Stimulated activated CD8-positive, alpha-beta memory T cell treated with anti-CD3 and anti-CD28 coated beads, Interleukin-7, amount 100 ng/mL, for 48 hours (primary cell): ENCODE data around the gene FGF14.

Experiments used
- DNase-seq, 2 donors: peaks; one replicate each; pipeline ENCODE4 v3.0.0-alpha.2; 2020; ENCODE audit warnings: low read depth in 1 of 2; ENCODE audit errors: extremely low read depth in 1 of 2

Gene FGF14

DNA sequence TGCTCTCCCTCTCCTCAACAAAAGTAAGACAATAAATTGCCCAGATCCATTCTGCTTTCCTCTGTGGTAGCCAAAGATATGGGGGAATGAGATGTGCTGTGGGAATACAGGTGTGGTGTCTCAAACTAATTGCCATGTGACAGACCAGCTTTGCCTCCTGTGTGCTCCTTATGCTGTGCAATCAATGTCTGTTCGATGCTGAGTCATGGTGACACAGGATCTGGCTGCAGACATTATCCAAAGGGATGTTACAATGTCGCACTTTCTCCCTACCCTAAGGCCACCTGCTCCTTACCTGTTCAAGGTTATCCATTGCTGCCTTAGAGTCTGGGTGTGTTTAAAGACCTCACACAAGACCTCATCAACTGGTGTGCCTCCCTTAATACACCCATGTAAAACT, 32.5 kb downstream of the FGF14 start:
- no peak for DNase-seq

DNA sequence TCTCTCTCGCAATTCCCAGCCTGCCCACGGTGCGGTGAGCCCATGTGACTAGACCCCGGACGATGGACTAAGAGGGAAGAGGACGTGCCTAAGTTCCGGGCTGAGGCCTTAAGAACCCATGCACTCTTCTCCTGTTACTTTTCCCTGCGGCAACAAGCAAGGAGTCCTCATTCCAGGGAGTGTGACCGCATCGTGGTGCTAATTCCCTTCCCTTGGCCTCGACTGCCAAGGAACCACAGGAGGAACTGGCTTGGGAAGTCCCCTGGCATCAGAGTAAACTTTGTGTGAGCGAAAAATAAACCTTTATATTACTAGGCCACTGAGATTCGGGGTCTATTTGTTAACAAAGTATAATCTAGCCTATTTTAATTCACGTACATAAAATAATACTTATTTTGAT, 34.0 kb downstream of the FGF14 start:
- DNase-seq: no peak

DNA sequence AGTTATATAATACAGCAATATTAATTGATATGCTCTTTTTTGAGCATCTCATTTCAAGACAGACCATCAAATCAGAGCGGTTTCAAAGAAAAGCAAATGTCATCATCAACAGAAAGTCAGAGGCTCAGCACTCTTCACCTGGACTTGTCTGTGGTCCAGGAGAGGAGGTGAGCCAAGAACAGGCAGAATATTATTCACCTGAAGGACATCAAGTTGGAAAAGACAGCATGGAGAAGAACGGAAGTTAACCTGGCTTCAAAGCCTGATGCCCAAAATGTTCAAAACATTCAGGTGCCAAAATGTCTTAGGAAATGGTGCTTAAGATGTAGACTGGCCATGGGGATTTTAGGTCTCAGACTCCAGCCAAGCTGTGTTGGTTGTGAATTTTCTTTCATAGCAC, 40.7 kb downstream of the FGF14 start:
- no peak for DNase-seq

DNA sequence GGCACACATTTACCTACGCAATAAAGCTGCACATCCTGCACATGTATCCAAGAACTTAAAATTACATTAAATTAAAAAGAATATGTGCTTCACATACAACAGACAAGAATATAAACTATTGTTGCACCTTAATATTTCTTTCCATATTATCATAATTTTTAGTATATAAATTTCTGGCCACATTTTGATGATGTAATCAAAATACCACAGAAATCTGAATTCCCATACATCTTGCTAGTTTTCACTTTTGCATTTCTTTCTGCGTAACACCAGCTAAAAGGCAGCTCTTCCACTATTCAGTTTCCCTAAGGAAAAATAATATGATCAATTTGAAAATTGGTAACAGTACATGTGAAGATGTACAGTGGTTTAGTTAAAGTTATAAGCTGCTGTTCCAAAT, 42.6 kb downstream of the FGF14 start:
- DNase-seq: no peak

DNA sequence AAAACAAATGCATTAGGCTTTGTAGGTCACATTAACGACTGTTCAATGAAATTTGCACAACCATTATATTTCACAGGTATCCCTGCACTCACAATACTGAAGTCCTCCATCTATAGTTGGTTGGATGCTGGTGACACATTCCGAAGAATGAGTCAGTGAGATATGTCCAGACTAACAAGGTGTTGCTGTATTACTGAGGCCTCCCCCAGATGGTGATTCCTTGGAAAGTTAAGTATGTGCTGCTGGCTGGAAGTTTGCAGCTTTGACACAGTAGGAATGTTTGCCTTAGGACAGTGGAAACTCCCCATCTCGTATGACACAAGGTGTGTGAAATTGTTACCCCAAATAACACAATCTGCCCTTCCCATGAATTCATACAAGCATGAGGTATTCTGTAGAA, 46.6 kb downstream of the FGF14 start:
- DNase-seq: no peak

DNA sequence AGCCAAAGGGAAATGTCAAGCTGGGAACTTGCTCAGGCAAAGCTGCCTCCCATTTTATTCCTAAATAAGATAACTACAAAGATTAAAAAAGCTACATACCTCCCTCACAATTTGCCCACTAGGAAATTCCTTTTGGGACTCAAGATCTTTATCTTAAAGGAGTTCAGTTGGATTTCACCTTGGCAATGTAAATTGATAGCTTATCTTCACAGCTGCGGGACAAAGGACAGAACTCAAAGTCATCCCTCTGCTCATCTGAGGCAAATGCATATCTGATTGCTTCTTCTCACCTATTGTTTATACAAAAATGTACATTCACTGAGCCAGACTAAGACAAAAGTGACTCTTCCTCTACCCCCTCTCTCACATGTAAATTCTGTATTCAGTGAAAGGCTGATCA, 47.8 kb downstream of the FGF14 start:
- no peak for DNase-seq

DNA sequence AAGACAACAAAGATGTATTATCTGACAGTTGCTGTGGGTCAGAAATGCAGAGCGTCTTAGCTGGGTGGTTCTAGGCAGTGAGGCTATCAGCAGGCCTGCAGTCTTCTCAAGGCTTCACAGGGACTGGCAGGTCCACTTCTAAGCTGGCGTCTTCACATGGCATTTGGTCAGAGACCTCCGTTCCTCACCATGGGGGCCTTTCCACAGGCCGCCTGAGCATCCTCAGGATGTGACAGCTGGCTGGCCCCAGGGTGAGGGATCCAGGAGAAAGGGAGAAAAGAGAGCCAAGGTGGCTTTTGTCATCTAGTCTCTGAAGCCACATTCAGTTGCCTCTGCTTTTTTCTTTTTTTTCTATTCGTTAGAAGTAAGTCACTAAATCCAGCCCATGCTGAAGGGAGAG, 50.3 kb downstream of the FGF14 start:
- no peak for DNase-seq

DNA sequence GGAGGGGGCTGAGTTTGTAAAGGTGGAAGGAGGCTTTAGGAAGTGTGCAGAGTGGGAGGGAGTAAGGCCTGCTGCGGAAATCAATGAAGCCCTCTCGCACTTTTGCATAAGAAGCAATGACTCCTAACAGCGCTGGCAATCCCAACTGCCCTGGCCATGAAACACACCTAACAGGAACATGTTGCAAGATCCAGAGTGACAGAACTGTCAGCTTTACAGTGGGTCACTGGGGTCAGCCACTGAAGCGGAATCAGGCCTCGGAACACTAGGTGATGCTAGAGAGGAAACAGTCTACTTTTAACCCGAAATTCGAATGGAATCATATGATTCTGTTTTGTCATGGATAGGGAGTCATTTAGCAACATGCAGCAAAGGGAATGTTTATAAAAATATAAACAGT, 54.4 kb downstream of the FGF14 start:
- DNase-seq: no peak

DNA sequence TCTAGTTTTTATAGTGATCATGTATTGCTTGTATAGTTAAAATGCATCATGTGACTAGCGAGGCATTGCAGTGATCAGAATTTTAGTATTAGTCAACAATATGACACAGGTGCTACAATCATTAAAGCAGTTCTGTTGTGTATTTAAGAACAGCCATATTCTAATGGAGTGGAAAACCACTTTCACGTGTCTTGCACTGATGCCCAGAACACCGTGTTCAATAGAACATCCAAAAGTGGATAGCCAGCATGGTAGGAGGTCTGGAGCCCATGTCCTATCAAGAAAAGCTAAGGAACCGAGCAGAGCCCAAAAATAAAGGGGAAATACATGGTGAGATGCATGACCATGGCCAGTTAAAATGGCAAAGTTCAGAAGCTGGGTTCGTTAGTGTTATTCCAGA, 55.1 kb downstream of the FGF14 start:
- DNase-seq: no peak

DNA sequence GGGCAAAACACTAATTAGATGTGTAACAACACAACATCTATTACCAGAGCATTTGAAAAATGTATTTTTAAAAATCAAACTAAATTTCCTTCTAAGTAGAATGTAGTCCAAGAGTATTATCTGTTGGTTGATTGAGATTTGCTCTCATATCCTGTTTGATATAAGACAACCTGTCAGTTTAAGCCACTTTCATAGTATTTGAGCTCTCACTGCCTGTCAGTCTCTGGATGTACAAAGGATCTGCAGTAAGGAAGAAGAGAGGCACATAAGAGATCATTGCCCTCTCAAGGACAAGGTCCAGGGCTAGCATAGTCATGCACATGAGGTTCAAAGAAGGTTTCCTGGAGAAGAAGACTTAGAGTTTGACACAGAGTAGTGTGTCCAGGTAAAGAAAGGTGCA, 57.4 kb downstream of the FGF14 start:
- no peak for DNase-seq

DNA sequence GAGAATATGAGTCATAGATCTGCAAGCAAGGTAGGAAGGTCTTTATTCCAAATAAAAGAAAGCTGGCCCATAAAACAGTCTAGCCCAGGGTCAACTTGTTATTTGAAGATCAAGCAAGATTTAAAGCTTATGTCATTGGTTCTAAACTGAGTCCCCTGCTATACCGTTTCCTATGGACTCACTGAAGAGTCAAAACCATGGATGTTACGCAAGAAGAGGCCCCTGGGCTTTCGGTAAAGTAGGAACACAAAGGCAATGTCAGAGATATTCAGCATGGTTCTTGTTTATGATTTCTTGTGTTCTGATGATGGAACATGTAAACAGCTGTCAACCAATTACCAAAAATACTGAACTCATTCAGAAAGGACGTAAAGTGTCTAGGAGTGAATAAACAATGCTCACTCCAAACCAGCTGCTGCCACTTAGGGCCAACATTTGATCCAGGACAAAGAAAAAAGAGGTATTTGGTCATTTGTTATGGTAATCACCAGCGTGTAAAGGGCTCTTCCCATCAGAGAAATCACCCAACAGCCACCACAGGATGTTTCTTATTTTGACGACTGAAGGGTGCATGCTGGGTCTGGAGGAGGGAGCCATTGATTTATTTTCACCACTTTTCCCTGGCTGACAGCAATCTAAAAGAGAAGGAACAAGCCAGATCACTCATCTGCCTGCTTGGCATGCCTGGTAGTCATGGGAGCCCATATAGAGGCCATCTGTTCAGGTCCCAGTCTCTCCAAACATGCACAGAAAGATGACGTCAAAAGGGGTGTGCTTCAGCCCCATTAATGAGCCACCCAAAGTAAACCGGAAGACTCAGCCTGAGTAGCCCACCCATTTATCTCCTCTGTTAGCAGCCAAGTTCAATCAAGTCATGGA, 68.3 kb downstream of the FGF14 start:
- DNase-seq: no peak

DNA sequence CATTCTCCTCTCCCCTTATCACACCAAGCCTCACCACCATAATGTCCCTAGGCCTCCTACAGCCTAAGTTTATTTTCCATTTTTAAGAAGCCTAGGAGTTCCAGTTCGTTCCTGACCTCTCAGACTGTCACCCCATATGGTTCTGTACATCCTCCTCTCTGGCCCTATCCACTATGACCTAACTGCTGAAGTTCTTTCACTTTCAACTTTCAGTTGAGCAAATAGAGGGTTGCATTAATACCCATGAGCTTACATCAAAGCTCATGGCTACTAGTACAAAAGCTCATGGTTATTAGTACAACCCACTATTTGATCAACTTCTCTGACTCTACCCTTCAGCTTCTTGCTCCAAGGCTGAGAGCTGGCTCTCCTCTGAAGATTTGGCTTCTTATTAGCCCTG, 72.9 kb downstream of the FGF14 start:
- no peak for DNase-seq

DNA sequence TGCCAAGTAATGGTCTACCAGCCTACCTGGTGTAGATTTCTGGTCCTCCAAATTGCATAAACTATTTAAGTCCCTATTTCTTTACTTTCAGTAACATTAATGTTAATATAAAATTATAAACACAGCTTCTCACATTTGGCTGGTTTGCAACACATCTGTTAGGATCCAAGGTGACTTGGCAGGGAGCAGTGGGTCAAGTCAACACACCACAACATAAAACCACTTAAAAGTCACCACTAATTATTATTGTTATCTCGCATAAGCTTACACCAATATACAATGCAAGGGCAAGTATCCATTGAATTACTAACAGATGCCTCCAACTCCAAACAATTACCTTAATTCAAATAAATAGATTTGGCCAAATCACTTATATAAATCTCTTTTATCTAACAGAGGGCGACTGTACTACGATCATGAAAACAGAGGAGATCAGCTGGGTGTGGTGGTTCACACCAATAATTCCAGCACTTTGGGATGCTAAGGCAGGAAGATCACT, 74.7 kb downstream of the FGF14 start:
- DNase-seq: no peak

DNA sequence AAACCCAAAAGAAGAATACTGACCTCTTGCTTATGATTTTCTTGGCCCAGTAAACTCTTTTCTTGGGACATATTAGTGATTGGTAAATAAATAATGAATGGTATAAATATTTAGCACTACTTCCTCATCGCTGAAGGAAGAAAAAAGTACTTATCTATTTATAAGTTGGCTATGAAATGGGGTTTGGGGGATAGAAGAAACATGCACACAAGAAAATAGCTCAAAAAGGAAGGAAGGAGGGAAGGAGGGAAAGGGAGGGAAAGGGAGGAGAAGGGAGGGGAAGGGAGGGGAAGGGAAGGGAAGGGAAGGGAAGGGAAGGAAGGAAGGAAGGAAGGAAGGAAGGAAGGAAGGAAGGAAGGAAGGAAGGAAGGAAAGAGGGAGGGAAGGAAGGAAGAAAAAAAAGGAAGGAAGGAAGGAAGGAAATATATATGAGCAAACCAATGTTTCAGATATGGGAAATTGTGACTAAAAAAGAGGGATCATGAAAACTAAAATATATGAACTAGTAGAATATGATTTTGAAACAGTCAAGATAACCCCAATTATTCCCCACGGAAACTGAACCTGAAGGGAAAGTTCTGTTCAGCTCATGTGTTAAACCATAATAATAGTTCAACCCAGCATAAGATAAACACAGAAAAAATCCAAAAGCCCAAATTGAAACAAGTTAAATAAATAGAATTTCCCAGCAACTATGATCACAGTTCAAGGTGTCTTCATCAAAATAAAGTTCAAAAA, 75.3 kb downstream of the FGF14 start:
- no peak for DNase-seq

DNA sequence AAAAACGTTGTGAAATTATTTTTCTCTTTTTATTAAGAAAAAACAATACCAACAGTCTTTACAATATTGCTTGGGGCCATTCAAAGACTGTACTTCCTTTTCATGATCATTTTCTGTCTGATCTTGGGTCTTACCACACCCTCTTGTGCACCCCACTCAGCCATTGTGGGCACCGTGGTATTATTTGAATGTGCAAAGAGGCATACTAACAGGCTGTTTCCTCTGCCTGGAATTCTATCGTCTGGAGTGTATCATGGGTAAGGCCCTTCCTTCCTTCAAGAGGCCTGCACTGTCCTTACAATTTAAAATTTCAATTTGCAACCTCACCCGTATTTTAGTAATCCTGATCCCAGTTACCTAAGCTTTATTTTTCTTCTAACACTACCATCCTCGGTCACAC, 76.5 kb downstream of the FGF14 start:
- no peak for DNase-seq

DNA sequence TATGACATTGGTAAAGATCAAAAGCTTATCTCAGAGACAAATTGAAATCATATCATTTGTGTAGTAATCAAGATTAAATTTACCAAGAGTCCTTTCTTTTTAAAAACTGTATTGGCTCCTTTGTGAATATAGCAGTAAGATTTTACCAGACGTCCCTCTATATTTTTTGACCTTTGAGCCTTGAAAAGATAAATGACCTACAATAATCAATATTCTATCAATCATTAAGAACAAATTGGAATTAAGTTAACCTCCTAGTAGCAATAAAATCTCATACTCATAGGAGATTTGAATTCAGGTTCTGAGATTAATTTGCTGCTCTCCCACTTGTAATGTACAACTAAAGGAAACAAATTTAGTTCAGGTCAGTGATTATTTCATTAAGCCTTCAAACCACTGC, 78.3 kb downstream of the FGF14 start:
- no peak for DNase-seq

DNA sequence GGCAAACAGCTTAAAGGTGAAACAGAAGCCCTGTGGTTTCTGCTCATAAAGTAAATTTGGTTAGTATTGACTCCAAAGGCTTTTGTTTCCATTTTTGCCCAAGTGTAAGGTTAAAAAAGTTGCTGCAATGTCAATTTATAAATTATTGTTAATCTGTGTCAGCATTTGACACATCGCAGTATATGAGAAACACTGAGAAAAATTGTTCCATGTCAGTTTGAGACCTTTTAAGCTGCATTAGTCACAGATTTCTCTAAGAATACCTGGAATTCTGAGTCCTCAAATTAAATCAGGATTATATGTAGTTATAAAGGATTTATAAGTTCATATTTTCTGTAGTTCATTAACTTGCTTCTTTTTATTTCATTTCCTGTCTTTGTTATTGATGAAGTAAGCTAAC, 78.8 kb downstream of the FGF14 start:
- no peak for DNase-seq

DNA sequence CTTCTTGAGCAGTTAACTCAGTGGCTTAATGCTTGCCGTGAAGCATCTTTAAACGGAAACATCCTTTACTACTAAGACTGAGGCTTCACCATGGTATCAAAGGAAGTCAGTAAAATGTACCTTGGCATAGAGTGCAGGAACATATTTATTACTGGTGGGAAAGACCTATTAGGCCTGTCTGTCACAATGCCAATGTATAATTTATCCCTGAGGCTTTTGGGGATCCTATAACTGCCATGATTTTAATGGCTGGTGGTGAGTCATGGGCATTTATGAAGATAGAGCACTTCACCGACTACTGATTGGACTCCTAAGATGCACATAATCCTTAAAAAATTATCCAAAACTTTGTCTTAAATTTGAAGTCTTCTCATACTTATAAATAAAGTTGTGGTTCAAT, 79.6 kb downstream of the FGF14 start:
- no peak for DNase-seq

DNA sequence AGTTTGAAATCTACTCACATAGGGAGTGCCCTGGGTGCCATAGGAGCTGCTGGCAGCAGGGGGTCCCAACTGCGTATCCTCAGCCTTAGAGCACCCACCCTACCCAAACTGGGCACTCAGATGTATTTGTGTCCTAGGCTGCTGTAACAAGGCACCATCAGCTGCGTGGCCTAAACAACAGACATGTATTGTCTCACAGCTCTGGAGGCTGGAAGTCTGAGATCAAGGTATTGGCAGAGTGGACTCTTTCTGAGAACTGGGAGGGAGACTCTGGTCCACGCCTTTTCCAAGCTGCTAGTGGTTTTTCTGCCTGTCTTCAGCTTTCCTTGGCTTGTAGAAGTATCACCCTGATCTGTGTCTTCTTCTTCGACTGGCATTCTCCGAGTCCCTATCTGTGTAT, 83.6 kb downstream of the FGF14 start:
- no peak for DNase-seq

DNA sequence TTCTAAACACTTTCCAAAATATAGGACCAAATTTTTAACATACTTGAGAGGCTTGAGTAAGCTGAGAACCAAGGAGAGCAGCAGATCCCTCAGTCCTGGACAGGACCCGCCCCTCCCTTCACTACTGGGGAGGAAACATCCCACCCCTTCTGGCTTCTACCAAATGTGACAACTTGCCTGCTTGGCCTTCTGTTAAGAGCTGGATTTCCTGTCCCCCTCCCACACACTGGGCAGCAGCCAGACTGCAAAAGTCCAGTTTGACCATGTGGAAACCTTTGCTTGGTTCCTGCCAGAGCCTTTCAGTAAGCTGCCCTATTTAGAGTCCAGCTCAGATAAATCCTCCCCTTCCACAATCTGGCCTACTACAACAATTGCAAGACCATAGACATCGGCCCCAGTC, 84.3 kb downstream of the FGF14 start:
- no peak for DNase-seq

DNA sequence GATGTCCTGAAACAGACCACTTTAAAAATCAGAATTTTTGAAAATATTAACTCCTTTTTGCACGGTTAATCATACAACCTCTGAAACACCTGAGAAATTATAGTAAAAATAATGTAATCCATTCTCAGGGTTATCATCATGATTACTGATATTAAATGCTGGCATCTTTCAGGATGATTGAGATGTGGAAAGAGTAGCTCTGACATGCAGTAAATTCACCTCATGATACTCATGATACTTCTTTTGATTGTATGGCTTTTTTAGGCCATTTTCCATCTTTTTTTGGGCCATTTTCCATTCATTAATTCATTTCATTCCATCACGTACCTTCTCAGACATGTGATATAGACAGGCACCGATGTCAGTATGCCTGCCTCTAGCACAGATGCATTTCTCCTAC, 85.1 kb downstream of the FGF14 start:
- no peak for DNase-seq

DNA sequence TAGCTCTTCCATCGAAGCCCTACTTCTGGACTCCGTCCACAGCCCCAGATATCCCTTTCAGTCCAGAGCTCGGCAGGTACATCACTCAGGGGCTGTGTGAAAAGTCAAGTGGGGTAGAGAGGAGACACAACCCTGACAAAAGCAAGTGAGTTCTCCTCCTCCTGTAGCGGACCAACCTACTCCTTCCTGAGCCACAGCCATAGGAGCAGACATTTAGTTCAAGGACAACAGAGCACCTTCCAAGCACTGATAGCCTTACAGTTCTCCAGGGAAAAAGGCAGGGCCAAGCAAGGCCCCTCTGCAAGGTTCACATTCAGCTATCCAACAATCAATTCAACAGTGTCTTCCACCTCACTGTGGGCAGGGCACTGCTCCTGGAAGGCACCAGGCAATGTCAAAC, 89.0 kb downstream of the FGF14 start:
- DNase-seq: no peak
